GM10248 (cell line): Measurements from ENCODE around the gene PIGBOS1.

Experiments
- CTCF ChIA-PET: fragments of 300-600 bp; sonication (Branson Sonifier 250); formaldehyde crosslinking; extraction: SDS; loops from one replicate; lab custom pipeline; 2021; ENCODE audit warnings: antibody characterized with exemption; lab: Yijun Ruan, JAX
- POLR2A ChIA-PET: fragments of 350-650 bp; sonication (Branson Sonifier 250); formaldehyde crosslinking; extraction: SDS; loops from one replicate; lab custom pipeline; 2020; ENCODE audit warnings: antibody characterized with exemption; lab: Yijun Ruan, JAX
- DNase-seq: peaks from one replicate; pipeline ENCODE4 v3.0.0; 2012; ENCODE audit errors: extremely low spot score
- TF ChIP-seq, protein P1 (sequence below): IDR thresholded peaks from 2 replicates; pipeline ENCODE4 v1.5.1; 2012; ENCODE audit warnings: mild to moderate bottlenecking, low read depth; ENCODE audit errors: extremely low read depth, missing control alignments, control extremely low read depth

PIGBOS1 gene

DNA sequence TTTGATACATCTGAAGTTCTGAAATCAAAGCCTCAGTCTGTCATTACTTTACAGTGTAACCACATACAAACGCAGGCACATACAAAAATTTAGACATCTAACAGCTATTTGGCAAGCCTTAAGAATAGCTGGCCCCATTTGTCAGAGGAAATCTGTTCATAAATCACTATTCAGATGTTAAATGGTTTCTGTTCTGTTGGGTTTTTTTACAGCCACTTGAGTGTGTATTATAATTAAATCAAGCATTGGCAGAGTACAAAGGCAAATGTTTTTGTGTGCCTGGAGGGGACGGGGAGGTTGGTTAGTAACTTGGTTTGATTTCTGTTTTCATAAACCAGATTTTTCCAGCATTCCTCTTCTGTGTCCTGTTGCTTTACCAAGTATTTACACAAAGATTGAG is 24.2 kb upstream of the PIGBOS1 start:
- CTCF ChIA-PET, result no interaction called here
- TF ChIP-seq, protein P1, sequence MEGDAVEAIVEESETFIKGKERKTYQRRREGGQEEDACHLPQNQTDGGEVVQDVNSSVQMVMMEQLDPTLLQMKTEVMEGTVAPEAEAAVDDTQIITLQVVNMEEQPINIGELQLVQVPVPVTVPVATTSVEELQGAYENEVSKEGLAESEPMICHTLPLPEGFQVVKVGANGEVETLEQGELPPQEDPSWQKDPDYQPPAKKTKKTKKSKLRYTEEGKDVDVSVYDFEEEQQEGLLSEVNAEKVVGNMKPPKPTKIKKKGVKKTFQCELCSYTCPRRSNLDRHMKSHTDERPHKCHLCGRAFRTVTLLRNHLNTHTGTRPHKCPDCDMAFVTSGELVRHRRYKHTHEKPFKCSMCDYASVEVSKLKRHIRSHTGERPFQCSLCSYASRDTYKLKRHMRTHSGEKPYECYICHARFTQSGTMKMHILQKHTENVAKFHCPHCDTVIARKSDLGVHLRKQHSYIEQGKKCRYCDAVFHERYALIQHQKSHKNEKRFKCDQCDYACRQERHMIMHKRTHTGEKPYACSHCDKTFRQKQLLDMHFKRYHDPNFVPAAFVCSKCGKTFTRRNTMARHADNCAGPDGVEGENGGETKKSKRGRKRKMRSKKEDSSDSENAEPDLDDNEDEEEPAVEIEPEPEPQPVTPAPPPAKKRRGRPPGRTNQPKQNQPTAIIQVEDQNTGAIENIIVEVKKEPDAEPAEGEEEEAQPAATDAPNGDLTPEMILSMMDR, result no peak
- POLR2A ChIA-PET, result no interaction called here
- no peak for DNase-seq

DNA sequence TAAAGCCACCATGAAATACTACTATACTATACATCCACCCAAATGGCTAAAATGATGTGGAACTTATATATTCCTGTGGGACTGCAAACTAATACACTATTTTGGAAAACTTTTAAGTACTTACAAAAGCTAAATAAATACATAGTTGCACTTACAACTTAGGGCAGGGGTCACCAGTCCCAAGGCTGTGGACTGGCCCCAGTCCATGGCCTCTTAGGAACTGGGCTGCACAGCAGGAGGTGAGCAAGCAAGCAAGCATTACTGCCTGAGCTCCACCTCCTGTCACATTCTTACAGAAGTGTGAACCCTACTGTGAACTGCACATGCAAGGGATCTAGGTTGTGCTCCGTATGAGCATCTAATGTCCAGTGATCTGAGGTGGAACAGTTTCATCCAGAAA is 18.2 kb upstream of the PIGBOS1 start:
- TF ChIP-seq, protein P1, result no peak
- ChIA-PET POLR2A (no interaction called here), CTCF (interaction anchor here (1.4 to 4.1 kb wide), 4 partner anchors 8 to 81 kb away, joined by 3 to 13 read pairs (median 3); no protein-coding TSS in a partner anchor)
- no peak for DNase-seq

DNA sequence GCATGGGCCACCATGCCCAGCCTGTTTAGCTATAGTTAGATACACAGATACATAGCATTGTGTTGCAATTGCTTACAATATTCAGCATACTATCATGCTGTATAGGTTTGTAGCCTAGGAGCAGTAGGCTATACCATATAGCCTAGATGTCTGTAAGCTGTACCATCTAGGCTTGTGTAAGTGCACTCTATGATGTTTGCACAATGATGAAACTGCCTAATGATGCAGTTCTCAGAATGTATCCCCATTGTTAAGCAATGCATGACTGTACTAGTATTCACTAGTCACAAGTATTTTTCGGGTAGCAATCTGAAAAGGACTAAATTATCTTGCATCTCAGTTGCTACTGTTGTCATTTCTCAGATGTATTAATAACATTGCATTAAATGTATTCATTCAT is 16.1 kb upstream of the PIGBOS1 start:
- ChIA-PET POLR2A (no interaction called here), CTCF (interaction anchor here (1.0 to 2.2 kb wide), 2 partner anchors 8 to 10 kb away, joined by 3 to 8 read pairs; no protein-coding TSS in a partner anchor)
- TF ChIP-seq, protein P1, result no peak
- no peak for DNase-seq

DNA sequence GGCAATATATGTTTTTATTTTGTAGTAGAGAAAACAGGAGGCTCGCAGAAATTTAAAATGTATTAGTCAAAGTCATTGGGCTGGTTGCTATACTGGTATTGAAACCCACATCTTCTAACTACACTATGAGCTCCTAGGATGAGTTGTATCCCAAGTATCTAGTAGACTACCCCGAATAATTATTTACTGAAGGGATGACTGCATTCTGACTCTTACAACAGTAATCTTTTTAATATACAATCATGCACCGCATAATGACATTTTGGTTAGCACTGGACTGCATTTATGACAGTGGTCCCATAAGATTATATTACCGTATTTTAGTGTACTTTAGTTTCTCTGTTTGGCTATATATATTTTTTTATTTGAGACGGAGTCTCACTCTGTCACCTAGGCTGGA is 15.4 kb upstream of the PIGBOS1 start:
- CTCF ChIA-PET, result interaction anchor here (1.4 to 2.2 kb wide), 2 partner anchors 10 to 30 kb away, joined by 6 to 8 read pairs; no protein-coding TSS in a partner anchor
- DNase-seq, result no peak
- POLR2A ChIA-PET, result no interaction called here
- TF ChIP-seq, protein P1, result no peak

DNA sequence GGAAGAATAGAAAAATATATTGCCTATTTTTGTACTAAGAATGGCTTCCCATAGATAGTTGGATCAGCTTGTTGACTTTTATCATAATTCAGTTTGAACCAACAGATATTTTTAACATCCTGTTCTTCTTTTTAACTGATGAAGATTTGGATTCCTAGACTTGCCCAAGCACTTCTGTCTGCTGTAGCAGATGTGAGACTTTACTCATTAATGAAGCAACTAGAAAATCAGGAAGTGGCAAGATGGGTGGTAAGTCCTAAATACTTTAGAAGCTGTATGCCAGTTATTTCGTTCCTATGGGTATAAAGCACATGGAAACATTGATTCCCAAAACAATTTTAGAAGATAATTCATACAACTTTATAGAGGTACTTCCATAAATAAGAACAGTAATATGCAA is 8.5 kb upstream of the PIGBOS1 start:
- TF ChIP-seq, protein P1, result no peak
- no peak for DNase-seq
- ChIA-PET POLR2A (no interaction called here), CTCF (interaction anchor here (0.9 to 1.8 kb wide), 5 partner anchors 8 to 112 kb away, joined by 3 to 5 read pairs (median 3); partner anchors contain the start of genes CCPG1 and PIERCE2)

DNA sequence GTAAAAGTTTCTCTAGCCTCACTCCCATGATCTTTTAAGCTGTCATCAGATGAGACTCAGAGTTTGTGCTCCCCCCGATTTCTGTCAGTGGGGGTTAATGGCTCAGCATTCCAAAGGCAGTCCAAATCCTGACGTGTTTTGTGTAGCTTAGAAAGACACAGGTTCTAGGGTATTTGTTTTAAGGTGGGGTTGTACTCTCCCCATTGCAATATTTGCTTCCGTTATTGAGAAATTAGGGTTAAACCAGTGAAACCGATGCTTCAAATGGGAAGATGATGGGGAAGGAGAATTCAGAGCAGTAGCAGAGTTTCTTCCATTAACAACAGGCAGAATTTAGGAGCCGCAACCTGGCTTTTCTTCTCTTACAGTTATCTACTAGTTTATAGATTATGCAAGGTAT is 3.5 kb upstream of the PIGBOS1 start:
- CTCF ChIA-PET, result interaction anchor here (1.0 to 3.2 kb wide), 4 partner anchors 15 to 104 kb away, joined by 3 to 15 read pairs (median 8); partner anchors contain the start of genes CCPG1 and PIERCE2

More for the DNA sequence above, 3.5 kb upstream of the PIGBOS1 start:
- TF ChIP-seq, protein P1, result no peak
- no peak for DNase-seq
- POLR2A ChIA-PET, result interaction anchor here (0.5 kb wide), 1 partner anchor 448 kb away, joined by 3 read pairs; no protein-coding TSS in a partner anchor
